GM19455 (cell line): ENCODE data around the gene MDM4.
A peak's percentile ranks its signal among the peaks of the same experiment; 100 is the strongest.
"Not testable (repeated sequence)": the region's sequence is repeated elsewhere in the genome, so short reads cannot be mapped to it uniquely, and the experiment has no call there.

Source experiments
- ATAC-seq: cut with Tn5 transposase; IDR thresholded peaks from one replicate; pipeline ENCODE4 v1.9.1; 2021; ENCODE audit not compliant: unreplicated experiment

Gene MDM4, protein sequence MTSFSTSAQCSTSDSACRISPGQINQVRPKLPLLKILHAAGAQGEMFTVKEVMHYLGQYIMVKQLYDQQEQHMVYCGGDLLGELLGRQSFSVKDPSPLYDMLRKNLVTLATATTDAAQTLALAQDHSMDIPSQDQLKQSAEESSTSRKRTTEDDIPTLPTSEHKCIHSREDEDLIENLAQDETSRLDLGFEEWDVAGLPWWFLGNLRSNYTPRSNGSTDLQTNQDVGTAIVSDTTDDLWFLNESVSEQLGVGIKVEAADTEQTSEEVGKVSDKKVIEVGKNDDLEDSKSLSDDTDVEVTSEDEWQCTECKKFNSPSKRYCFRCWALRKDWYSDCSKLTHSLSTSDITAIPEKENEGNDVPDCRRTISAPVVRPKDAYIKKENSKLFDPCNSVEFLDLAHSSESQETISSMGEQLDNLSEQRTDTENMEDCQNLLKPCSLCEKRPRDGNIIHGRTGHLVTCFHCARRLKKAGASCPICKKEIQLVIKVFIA

DNA sequence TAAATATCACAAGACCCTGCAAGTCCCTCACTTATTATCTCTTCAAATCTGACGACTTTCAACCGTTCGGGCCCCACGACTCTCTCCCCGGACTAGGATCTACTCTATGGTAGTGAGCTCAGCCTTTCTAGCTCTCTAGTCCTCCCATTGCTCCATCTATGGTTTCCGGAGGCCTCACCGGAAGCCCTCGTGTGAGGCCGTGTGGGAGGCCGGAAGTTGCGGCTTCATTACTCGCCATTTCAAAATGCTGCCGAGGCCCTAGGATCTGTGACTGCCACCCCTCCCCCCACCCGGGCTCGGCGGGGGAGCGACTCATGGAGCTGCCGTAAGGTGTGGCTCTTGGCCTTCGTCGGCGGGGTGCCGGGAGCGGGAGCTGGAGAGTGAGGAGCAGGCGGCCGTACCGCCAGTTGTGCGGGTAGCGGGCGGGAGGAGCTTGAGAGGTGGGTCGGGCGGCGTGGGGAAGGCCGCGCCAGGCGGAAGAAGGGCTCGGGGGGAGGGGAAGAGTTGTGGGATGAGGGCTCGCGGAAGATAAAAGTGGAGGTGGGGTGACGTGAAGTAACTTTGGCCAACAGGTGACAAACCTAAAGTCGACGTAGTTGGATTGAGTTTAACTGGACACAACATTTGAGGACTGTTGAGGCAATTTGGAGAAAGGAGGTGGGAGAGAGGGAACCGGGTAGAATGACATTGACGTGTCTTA, at the start of gene MDM4:
MDM4 (plus strand) TSS at position 227 of the 700 bp plus-strand sequence. CDS start 9,113 bp downstream, outside the sequence.
- peak; percentile 65 for ATAC-seq

DNA sequence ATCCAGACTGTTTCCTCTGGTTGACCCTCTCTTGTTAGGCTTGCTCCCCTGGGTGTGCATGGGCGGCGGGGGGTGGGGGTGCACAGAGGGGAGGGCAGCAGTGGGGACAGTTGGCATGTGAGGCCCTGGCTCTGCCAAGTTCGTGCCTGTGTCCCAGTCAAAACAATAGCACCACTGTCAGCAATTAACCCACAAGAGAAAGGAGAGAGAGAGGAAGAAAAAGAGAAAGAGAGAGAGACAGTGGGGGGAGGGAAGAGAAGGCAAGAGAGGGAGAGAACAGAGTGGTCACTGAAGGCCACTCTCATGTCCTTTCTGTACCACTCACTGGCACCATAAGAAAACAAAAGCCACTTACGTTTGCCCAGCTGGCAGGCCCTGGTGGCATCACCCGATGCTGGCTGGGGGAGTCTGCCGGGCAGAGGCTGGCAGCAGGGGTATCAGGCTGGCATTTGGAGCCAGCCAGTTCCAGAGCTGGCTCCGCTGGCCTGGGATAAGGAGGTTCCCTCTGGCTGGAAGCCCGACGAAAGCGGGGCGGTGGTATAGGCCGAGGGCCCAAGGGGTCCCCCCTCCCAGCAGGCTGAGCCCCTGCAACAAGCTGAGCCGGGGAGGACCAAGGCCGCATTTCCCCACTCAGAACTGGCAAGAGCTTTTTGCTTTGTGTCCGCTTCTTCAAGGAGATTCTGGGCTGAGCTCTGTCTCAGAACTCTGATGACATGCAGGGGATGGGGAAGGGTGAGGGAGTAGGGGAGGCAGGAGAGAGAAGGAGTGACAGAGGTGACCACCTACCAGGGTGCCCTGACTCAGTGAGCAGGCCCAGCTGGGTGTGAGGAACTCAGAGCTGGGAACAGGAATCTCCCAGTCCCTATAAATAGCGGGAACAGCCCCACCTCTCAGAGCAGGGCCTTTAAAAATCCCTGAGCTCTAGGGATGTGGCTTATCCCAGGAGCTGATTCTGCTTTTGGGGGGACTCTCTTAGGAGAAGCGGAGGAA, 49.5 kb upstream of the MDM4 start:
- ATAC-seq = peak; percentile 3

DNA sequence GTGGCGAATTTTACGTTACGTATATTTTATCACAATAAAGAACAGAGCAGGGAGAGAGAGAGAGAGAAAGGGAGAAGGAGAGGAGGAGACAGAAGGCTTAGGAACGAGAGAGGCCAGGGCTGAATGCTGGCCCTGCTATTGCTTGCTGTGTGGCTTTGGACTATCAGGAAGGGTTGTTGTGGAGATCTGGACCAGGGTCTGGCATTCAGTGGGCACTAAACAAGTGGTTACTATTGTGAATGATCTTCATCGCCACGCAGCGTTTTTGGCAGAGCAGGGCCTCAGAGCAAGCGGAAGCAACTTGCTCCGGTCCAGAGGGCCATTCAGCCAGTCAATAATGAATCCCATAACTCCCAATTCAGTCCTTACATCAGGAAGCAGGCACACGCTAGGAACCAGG, 48.0 kb upstream of the MDM4 start:
- ATAC-seq = no peak

DNA sequence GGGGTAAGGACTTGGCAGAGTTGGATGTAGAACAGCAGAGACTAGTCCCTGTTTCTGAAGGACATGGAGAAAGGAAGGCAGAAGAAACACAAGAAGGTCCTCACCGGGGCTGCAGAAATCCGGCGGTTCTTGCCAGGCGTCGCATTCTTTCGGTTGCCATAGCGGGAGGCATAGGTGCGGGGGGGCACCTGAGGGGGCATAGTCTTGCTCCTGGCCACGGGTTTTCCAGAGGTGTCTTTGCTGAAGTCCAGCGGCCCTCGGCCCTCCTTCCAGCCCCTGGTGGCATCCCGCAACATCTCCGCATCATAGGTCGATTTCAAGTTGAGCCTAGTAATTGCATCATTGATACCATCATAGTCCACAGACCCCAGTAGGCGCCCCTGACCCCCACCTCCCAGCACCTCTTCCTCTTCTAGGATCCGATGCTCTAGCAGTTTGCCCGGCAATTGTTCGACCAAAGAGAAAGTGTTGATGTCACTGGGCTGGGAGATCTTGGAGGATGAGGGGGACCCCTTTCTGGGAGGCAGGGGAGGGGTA, 47.4 kb upstream of the MDM4 start:
- no peak for ATAC-seq

DNA sequence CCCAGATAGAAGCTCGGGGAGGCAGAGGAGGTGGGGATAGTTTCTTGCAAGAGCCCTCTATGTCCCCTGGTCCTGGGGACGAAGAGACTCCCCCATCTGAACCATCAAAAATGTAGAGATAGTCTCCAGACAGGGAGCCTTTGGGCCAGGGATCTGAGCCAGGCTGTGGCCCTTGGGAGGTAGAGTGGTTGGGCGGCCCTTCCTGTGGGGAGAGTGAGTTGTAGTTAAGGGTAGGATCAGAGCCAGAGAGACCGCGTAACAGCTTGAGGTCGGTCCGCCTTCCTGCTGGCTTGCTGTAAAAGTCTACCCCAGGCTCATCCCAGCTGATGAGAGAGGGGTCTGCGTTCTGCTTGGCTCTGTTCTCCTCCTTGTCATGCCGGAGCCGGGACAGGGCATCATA, 46.9 kb upstream of the MDM4 start:
- ATAC-seq = no peak

DNA sequence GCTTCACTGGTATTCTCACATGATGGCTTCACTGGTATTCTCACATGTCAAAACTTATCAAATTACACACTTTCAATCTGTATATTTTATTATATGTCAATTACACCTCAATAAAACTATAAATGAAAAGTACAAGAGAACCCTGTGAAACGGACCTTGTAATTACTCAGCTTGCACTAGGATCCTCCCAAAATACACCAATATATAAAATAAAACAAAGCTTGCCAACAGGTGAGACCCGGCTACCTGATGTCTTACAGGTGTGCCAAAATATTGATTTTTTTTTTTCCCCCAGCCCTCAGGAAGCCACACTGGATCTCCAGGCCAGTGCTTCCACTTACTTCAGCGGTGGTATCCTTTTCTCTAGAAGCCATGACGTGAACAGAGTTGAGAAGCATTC, 44.5 kb upstream of the MDM4 start:
- no peak for ATAC-seq

DNA sequence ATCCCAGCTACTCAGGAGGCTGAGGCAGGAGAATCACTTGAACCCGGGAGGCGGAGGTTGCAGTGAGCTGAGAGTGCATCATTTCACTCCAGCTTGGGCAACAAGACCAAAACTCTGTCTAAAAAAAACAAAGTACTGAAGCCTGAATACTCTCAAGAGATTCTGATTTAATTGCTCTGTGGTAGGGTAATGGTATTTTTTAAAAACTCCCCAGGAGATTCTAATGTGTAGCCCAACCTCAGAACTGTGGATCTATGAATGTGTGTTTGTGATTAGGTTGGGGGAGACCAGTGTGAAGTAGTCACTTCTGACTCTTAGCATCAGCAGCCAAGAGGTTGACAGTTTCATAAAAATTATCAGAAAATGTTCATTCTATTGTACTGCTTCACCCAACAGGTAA, 43.5 kb upstream of the MDM4 start:
- ATAC-seq = no peak

DNA sequence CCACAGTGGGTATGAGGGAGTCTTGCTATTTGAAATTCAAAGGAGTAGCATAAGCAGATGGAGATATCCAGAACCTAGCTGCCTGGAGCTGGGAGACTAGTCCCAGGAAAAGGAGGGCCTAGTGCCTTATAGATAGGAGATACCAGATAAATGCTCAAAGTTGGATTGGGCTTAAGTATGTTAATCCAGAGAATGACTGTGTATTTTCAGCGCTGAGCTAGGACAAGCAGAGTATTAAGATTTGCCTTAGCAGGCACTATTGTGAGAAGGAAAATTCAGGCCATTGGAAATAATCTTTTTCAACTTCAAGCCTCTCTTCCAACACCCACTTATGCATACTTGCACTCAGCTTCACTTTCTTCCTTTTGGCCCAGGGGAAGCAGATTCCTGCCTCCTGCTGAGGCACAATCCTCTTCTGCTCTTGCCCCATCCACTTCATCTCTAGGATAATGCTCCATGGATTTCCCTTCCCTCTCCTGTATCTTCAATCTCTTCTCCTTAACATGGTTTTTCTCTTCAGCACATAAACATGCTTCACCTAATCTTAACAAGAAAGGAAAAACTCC, 42.7 kb upstream of the MDM4 start:
- no peak for ATAC-seq

DNA sequence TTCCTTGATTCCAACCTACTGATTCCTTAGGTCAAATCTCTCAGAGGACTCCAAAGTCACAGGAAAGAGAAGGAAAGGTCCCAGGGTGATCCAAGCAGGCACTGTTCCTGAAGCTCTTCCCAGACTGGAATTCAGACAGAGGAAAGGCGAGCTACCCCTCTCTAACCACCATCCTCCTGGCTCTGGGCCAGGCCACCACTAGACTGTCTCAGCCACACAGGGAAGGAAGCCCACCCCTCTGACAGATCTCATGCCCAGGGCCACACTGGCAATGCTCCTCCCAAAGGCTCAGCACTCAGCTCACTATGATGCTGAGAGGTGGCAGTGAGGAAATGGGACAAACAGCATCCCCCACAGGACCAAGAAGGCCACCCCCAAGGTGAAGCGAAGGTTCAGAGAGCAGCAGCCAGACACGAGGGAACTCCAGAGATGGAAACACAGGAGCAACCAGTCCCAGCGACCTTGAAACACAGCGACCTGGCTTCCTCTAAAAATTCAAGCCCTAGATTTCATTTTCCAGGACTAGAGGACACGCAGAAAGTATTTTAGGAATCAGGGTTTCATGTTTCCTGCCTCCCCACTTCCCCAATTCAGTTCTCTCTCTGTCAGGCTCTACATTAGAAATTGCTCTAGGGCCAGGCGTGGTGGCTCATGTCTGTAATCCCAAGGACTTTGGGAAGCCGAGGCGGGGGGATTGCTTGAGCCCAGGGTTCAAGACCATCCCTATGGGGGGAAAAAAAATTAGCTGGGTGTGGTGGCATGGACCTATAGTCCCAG, 40.4 kb upstream of the MDM4 start:
- ATAC-seq = no peak

DNA sequence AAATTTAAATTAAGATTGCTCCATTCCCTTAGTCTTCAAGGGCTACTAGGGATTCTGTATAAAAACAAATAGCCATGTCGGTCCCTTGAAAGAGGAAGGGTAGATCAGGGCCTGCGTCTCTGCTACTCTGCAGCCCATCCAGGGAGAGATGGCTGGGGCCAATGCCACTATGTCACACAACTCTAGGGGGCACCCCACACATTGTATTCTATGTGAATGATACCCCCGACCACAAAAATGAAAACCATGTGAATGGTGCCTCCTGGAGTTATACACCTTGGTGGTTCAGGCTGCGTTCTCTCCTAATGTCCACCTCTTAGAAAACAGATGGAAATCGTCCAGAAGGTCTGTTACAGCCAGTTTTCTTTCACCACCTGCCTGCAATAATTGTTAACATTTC, 39.6 kb upstream of the MDM4 start:
- no peak for ATAC-seq

DNA sequence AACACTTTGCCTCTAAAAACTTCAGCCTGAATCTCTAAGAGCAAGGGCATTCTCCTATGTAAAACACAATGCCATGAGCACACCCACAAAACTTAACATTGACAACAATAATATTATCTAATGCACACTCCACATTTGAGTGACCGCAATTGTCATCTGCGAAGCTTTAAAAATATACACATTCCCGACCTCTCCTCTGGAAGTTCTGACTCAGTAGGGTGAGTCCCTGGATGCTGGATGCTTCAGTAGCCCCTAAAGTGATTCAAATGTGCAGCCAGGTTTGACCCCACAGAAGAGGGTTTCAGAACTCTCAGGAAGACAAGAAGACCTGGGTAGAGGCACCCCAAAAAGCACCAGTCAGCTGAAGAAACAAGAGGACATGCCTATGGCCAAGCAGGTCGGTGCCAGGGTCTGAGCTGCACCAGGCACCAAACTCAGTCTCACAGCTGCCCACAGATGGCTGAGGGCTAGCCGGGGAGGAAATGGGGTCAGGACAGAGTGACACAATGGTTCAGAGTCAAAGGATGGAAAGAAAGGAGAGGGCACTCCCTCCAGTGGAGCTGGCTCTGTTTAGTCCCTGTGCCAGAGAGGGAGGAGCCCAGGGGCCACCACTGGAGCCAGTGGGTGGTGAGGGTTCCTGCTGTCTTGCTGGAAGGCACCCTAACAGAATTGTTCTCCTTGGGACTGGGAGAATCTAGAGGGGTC, 39.0 kb upstream of the MDM4 start:
- ATAC-seq = no peak

DNA sequence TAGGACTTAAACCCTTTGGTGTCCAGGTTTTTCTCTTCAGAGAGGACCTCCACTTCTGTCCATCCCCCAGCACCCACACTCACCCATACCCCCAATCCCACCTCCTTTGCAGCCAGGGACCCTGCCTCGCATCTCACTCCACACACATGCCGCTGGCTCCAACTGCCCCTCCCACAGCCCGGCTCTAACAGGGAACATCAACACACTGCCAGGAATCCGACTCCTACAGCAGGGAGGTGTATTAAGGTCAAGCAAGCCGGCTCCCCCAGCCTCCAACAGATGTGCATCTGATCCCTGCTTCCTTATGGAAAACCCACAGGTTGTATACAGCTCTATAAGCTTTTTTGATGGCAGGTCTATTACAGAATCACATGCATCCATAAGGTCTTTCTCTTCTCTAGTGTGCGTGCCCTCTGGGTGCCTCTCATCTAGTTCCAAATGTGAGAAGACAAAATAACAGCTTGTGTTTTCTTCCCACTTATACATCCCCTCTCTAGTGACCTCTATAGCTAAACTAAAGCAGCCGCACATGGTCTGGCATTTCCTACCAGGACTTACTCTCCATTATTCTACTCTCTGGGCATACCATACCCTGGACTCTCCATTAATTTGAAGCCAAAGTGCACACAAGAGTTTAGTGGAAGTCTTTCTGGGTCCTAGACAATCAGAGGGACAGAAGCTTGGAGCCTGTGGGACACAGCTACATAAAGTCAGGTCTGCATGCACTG, 37.9 kb upstream of the MDM4 start:
- ATAC-seq = no peak

DNA sequence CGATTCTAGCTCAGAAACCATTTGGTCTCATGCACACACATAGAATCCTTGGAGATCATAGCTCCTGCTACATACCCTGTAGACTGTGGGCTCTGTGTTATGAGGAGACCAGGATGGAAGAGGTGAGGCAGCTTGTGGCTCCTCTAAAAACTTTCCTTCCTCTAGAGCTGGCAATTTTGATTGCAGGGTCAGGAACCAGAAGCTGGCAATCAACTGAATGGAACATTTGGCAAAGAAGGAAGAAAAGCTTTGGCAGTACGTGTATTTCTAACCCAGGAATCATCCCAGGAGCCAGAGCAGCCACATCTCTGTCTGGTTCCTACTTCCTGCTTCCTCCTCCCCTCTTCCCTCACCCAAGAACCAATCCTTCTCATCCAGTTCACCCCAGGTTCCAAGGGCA, 37.3 kb upstream of the MDM4 start:
- no peak for ATAC-seq

DNA sequence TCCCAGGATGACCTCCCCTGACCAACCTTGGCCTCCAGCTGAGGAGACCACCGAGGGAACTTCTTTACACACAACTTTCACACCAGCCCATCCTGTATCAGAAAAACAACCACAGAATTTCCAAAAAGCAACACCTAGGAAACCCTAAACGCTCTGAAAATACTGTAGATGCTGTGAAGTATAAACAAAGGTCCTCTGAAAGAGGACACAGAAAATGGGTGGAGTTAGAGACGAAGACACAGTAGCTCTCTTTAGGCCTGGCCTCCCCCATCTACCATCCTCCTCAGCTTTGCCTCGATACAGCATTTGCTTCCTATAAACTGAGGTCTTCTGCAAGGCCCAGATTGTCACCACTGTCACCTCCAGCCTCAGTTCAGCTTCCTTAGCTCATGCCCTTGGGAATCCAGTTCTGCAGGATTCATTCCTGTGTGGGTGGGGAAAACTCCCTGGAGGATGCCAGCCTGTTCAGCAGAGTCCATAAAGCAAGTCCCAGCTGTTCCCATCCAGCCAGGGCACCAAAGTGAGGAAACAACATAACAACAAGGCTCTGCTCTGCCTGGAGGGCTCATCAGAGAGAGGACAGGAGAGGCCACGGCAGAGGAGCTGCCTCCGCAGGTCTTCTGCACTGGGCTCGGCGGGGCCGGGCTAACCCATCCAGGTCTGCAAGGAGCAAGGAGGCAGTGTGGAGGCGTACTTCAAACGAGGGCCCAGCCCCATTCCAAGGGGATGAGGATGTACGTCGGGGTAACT, 36.6 kb upstream of the MDM4 start:
- no peak for ATAC-seq

DNA sequence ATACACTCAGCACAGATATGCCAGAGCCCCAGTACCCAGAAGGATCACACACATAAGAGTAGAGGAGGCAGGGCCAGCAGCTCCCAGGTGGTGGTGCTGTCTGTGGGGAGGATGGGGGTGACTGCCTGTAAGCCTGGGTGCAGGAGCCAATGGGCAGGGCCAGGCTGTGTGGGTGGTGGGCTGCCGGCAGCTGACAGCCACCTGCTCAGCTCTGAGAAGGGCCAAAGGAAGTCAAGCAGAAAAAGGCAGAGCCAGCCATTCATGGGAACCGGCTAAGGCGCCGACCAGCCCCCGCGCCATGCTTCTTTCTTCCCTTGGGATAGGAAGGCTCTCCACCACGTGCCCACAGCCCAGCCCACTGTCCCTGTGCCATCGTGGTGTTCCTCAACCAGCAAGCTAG, 35.7 kb upstream of the MDM4 start:
- peak; percentile 59 for ATAC-seq

DNA sequence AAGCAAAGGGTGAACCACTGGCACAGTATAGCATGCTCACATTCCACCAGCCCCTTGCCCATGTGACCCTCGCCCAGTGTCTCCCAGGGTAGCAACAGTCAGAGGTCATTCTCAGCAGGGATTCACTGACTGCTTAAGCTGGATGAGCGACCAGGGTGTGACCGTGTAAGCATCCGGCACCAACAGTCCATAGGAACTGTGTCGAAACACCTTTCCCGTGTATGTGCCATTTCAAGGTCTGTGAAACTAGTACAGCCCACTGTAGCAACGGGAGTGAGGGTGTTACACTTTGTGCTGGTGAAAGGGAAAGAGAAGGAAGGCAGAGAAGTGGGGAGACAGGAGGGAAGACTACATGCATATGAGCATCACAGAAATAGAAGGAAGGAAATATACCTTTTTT, 32.4 kb upstream of the MDM4 start:
- no peak for ATAC-seq

DNA sequence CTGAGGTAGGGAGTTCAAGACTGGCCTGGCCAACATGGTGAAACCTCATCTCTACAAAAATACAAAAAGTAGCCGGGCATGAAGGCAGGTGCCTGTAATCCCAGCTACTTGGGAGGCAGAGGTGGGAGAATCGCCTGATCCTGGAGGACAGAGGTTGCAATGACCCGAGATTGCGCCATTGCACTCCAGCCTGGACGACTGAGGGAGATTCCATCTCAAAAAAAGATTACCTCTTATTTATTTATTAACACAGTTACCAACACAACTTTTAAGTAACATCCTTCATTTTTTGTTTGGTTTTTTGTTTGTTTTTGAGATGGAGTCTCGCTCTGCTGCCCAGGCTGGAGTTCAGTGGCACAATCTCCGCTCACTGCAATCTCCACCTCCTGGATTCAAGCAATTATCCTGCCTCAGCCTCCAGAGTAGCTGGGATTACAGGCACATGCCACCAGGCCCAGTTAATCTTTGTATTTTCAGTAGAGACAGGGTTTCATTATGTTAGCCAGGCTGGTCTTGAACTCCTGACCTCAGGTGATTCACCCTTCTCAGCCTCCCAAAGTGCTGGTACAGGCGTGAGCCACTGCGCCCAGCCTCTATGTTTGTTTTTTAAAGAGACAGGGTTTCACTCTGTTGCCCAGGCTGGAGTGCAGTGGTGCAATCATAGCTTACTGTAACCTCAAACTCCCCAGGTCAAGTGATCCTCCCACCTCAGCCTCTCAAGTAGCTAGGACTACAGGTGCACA, 29.5 kb upstream of the MDM4 start:
- not testable (repeated sequence) for ATAC-seq
